Forelimb muscle (tissue), 1 donor: Measurements from ENCODE around the gene DCHS2. TPM values are rescaled to one million over a fixed set of nuclear protein-coding genes. Genes with fewer than 3 reads are reported as not detected.

ENCODE experiments used
- DNase-seq: peaks from one replicate; pipeline ENCODE4 v3.0.0-alpha.2; 2013; ENCODE audit warnings: low read depth
- polyA plus RNA-seq: library from polyadenylated mRNA; unstranded; fragments of 120-200 nt; gene quantifications from one replicate; pipeline ENCODE4 v1.2.1, GENCODE V29; 2013; ENCODE audit not compliant: insufficient read length

Gene DCHS2, protein sequence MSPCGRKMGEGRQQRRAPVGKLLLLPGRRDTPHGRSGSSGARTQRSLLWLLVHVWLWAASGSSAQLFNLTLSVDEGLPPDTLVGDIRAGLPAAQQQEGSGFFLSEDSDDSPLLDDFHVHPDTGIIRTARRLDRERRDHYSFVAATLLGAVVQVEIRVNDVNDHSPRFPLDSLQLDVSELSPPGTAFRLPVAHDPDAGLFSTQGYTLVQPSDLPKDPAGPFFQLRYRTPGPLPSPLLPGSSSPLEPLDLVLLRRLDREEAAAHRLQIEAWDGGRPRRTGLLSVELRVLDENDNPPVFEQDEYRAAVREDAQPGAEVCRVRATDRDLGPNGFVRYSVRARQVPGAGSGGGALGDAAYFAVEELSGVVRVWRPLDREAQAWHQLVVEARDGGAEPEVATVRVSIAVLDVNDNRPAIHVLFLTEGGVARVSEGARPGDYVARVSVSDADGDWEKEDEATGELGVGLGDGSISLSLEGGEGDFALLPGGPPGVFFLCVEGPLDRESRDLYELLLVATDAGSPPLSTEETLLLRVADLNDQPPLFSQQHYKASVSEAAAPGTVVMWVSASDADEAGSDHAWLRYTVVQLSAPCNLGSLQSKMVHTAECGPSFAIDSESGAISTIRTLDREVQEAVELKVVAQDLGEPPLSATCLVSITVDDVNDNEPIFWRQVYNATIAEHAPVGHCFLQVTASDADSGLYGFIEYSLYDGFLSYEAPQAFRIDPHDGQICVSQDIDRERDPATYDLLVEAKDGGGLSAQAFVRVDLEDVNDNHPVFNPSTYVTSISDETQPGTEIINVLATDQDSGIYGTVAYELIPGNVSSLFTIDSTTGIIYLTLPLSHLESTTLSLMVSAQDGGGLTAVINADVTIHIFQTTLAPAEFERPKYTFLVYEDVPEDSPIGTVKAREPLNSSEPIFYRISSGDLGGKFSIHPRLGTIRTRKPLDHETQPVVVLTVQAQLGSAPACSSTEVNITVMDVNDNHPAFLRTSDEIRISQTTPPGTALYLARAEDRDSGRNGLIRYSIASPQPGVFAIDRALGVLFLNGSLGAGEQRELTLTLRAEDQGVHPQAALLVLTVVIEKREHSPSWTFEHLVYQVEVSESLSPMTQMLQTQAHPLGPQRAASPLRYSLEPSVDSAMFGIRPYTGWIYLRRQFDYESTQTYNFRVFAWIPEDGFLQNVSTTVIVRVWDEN (N-terminal part only)
- 7.4 TPM for polyA plus RNA-seq

DNA sequence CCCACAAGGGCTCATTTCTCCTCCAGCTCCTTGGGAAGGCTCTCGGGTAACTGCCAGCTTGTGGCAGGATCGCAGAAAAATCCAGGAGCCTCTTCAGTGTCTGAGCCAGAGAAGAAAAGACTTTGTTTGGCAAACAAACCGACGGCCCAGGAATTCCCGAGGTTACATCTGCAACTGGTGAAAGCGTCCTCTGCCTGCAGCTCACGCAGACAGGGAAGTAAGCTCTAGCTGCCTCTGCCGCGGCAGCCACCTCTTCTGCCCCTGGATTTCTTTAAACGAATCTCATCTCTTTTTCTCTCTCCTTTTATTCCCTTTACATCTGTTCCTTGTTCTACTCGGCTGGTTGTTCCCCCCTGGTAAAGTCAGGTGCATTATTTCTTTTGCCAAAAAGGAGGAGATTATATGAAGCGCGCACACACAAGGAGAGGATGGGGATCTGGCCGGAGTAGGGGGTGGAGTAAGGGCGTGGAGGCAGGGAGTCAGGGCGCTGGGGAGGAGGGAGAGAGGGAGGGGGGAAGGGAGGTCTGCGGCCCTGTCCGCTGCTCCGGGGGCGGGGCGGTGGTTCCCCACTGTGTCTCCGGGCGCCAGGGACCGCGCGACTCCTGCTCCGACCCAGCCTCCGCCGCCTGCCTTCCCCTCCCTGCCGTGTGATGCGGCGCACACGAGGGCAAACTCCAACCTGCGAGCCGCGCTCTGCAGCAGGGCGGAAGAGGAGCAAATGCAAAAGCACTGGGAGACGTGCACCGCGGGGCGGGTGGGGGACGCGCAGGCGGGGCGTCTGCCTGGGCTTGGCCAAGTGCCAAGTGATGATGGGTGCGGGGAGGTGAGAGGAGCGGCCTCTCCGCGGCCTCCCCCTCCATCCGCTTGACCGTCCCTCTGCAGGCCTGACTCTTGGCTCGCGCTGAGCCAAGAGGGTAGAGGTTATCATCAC lies at the start of gene DCHS2:
Gene DCHS2, minus strand, starts transcription at position 459 of the 931 bp plus-strand sequence. Its CDS starts 444 bp downstream, at position 15.
- no peak for DNase-seq

DNA sequence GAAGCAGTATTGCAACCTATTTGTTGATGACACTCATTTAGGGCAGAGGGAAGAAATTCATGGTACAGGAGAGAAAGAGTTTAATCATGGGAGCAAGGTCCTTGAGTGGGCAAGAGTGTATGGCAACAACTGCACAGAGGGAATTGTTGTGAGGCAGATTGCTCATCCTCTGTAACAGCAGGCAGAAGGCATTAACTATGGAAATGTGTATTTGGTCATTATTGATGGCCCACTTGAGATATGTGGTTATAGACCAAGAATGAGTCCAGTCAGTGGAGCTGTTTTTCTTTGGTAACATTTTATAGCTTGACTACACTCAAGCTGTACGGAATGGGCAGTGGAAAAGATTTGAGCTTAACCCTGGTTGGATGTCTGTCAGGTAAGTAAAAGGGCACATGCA lies 42.7 kb upstream of the DCHS2 start:
- no peak for DNase-seq

DNA sequence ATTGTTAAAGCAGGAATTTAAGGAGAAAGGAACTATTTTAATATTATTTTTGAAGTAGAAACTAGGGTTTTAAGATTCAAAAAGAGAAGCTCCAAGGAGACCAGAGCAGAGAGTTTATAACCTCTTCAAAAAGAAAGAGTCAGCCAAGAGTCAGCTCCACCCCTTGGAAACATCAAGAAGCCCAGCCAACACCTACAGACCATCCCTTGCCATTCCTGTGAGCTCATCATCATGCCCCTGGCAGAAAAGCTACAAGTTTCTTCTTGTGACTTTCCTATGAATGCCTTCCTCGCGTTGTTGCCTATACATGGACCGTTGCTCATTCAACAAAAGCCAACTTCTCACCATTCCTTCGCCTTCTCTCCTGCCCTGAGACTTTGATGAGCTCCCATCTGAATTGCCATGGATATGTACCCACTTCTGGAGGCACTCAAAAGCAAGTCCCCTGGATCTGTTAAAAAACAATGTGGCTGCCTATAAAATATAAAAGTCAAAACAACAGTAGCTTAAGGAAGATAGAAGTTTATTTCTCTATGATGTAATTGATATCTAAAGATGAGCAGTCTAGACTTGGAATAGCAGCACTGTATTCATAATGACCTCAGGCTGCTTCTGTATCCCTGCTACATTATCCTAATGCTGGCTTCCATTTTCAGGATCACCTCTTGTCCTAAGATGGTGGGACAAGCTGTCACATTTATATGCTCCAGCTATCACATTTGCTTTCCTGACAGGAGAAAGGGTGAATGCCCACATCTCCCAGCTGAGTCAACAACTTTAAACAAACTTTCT lies 38.3 kb upstream of the DCHS2 start:
- DNase-seq, result no peak

DNA sequence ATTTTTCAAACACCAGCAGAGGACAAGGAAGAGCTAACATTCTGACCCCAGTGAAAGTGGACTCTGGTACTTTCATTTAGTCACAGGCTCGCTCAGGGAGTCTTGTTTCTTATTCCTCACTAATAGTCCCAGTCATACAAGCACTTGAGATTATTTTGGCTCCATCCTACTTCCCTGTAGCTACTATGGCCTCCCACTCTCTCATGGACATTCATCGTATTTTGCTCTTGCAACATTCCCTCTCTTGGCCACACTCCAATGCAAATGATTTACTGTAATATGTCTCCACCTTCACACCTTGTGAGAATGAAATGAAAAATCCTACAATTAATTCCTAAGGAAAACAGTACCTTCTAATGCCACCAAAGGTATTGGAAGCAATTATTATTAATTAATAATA lies 37.3 kb upstream of the DCHS2 start:
- DNase-seq, result no peak

DNA sequence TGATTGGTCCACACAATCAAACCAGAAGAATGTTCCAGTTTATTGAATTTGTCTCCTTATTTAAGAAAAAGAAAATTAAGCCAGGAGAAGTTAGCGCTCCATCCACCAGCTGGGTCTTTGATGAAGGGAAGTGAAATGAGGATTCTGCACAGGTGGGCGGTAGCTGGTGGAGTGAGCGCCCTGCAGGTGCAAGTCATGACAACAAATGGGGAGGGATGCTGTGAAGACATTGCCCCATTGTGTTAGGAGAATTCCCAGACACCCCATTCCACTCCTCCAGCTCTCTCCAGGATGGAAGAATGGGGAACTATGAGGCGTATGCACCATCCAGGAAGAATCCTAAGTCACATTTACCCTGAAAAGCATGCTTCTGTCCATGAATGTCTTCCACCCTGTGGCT lies 35.7 kb upstream of the DCHS2 start:
- no peak for DNase-seq

DNA sequence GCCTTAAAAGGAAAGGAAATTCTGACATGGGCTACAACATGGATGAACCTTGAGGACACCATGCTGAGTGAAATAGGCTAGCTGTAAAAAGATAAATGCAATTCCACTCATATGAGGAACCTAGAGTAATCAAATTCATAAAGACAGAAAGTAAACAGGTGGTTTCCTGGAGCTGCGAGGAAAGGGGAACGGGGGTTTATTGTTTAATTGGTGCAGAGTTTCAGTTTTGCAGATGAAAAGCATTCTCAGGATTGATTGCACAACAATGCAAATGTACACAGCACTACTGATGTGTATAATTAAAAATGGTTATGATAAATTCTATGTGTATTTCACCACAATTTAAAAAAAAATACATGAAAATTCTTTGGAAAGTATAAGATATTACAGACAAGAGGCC lies 34.6 kb upstream of the DCHS2 start:
- DNase-seq, result no peak

DNA sequence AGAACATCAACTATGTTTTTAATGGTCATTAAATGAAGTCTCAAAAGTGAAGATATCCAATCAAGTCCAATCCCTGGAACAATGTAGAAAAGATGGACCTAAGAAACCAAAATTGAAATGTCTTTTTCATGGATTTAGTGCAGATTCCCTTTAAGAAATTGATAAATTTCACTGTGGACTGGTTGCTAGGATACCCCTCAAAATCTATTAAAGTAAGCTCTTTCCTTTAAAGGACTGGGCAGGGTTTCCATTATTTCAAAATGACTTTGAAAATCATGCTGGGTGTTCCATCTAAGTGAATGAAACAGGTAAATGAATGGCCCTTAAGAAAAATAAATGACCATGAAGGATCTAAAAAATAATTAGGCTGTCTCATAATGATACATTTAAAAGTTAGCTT lies 30.0 kb upstream of the DCHS2 start:
- DNase-seq, result no peak

DNA sequence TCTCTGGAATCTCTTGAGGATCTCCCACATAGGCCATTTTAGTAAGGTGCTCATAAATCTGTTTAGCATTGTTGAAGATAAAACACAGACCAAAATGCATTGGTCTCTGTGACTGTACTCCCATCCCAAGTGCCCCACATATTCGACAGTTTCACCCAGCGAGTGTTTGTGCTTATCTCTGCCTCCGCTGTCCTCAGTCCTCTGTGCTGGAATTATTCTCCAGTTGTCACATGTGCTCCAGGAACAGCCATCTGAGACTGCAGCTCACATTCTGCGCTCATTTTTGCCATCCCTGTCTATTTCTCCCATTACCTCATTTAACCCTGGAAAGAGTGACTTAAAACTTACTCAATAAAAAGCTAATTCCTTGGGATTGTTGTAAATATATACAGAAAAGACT lies 27.6 kb upstream of the DCHS2 start:
- DNase-seq, result no peak

DNA sequence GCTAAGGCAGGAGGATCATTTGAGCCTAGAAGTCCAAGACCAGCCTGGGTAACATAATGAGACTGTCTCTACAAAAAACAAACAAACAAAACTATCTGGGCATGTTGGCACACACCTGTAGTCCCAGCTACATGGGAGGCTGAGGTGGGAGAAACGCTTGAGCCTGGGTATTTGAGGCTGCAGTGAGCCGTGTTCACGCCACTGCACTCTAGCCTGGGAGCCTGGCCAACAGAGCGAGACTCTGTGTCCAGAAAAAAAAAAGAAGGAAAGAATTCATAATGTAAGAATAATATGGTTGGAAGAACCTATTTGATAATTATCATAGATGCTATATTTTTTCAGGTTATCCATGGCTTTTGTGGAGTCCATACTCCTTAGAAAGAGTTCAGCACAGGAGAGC lies 26.0 kb upstream of the DCHS2 start:
- DNase-seq, result no peak

DNA sequence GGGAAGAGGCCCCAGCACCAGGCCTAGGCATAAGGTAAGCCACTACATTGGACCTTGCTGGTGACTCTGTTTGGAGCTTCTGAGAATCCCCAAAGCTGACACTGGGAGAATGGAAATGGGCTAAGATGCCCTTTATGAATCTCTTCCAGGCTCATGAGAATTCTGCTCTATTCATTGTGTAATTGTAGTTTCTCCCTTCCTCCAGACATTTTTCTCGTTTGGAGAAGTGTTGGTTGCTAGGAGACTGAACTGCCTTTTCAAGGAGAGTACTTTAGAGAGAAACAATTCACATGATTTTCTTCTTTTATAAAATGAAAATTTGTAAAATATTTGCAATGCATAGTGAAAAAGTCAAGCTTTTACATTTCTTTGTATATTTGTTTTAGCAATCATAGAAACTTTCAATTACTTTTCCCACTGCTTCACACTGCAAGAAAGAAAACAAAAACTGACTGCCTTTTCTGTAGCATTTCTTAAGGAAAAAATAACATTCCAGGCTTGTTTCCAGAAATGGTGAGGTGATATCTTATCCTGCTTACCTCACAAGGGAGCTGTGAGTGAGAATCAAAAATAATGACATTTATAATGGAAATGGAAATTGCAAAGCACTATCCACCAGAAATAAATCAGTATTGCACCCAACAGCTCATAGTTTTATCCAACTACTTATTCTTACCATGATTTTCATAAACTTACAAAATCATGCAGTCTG lies 24.9 kb upstream of the DCHS2 start:
- DNase-seq, result no peak

DNA sequence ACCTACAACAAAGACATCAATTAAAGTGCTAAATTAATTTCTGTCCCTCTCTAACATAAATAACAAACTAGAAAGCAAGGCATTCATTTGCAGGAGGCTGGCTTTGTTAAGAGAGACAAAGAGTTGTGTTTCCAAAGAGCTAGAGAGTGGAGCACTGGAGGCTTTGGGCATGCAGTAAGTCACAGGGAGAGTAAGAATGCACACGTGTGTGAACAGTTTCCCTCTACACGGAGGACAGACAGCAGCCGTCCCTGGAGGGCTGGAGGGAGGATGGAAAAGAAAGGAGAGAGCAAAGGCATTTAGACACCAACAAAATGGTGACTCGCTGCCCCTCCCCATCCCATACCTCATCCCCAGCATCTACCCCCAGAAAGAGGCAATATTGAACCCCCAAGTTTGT lies 20.4 kb upstream of the DCHS2 start:
- no peak for DNase-seq

DNA sequence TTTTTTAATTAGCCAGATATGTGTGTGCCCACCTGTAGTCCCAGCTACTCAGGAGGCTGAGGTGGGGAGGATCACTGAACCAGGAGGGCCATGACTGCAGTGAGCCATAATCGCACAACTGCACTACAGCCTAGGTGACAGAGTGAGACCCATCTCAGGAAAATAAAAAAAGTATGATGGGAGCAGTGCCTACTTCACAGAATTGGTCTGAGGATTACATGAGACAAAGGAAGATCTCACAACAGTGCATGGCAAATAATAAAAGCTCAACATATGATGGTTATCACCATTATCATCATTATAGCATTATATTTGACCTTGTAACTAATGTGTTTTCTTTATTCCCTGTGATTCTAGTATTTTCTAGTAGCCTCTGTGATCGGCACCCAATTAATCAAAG lies 19.9 kb upstream of the DCHS2 start:
- DNase-seq, result no peak

DNA sequence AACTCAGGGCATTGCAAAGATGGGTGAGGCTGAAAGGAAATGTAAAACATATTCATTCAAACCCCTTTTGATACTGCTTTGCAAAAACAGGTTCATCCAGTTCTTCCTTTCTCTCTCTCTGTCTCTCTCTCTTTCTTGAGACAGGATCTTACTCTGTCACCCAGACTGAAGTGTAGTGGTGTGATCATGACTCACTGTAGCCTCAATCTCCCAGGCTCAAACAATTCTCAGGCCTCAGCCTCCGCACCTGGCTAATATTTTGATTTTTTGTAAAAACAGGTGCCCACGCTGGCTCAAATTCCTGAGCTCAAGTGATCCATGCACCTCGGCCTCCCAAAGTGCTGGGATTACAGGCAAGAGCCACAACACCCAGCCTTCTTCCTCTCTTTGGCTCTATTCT lies 15.6 kb upstream of the DCHS2 start:
- no peak for DNase-seq

DNA sequence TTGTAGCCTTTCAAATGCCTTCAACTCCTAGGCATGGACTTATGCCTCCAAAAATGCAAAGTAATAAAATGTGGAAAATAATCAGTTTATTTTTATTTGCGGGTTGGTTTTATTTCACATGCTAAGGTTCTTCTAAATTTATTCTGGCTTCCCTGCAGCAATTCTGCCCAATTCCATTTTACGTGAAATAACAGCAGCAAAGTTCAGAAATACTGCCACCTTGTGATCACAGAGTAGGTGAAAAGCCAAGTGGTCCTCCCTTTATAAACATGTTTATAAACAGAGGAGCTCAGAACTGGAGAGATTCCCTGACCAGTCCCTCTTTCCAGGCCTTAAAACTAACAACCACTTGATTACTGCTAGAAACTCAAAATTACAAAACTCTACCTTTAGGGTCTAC lies 14.7 kb upstream of the DCHS2 start:
- no peak for DNase-seq

DNA sequence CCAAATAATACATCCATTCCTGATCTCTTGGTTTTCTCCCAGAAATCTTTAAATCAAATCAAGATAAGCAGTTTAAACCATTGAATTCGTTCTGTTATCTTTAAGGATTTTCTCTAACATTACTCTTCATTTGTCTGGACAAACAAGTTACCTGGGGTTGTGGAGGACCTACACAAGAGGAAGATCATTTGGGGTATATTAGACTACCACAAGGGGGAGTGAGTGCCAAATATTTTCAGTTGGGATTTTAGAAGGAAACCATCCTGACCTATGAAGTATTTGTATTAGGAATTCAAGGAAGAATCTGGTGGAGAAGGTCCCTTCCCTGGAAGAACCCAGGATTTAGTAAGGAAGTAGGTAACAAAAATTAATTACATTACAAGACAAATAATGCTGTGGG lies 12.0 kb upstream of the DCHS2 start:
- DNase-seq, result no peak

DNA sequence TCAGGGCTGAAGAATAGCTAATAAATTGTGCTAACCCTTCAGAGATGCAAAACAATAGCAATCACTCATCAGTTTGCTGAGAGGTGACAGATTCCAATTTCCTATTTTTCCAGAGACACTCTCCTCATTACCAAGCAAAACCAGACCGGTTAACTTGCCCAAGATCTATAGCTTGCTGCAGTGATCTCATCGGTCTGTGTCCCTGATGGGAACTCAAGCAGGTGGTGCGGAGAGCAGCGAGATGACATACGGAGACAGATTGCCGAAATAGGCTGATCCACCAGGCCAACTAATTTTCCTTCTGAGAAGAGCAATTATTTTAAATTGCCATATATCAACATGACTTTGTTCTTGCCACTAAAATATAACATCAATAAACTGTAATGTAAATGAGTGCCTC lies 10.5 kb upstream of the DCHS2 start:
- DNase-seq, result no peak

DNA sequence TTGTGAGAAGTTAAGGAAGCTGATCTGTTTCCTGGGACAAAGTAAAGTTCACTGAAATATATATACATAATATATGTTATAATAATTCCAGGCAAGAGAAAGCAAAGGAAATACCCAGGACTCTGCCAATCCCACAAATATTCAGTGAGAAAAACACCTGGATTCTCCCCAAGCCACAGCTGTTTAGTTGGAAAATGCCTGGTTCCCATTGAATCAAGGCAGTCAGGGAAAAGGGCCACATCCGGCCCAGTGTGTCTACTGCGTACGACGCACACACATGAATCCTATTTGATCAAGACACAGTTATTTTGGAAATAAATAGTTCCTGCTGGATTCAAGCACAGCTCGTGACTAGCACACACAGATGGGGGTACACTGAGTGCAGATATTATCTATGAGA lies 6.3 kb upstream of the DCHS2 start:
- DNase-seq, result no peak

DNA sequence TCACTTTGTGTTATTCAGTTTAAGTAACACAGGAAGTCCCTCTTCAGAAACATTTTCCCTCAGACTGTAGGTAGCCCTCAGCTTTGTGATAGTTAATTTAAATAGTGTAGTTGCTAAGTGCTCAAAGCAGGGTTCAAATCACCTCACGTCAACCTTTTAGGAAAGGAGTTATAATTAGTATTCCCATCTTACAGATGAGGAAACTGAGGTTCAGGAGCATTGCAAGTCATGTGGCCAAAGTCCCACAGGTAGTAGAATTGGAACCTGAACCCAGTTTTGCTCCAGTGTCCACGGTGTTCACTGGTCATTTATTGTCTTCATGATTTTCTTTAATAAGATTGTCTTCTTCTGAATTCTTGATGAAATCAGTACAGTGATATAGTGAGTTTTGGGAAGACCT lies 4.3 kb upstream of the DCHS2 start:
- no peak for DNase-seq

DNA sequence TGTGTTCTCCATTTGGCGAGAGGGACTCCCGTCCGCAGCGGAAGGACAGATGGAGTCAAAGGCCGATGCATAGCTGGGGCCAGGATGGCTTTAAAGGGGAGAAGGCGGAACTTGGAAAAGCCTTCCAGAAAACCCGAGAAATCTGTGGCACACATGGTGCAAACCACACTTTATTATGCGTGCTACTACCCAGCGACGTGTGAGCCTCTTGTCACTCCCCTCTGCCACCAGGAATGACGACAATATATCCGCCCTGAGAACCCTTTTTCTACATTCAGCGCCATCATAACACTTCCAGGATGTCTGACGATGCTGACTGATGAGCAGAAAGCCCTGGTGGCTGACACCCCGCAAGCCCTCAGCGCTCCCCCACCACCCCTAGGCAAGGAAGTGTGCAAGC lies 689 bp upstream of the DCHS2 start:
- DNase-seq, result no peak
